COR-L47 (cell line): ENCODE data around the gene MSN.

ENCODE experiments used
- DNase-seq: peaks from one replicate; lab custom pipeline; 2025; lab: John Stamatoyannopoulos, UW

MSN gene

DNA sequence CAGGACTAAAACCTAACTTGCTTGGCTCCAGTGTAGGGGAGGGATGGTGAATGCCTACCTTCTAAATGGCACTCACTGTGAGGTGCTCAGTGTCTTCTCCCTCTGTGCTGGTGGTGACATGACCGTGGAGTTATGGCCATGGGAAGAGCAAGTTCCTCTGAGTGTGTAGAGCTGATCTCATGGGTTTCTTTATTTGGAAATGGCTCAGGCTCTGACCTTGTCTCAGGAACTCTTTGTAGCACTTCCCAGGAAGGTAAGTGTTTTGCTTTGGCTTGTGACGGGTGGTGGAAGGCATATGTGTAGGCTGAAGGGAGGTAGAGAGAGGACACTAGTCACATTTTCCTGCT is 6.4 kb downstream of the MSN start:
- DNase-seq, result no peak

- DNase-seq, result no peak
Observed at GRCh38 chrX:65674204-65674893, 6.9 kb downstream of the MSN start.

DNA sequence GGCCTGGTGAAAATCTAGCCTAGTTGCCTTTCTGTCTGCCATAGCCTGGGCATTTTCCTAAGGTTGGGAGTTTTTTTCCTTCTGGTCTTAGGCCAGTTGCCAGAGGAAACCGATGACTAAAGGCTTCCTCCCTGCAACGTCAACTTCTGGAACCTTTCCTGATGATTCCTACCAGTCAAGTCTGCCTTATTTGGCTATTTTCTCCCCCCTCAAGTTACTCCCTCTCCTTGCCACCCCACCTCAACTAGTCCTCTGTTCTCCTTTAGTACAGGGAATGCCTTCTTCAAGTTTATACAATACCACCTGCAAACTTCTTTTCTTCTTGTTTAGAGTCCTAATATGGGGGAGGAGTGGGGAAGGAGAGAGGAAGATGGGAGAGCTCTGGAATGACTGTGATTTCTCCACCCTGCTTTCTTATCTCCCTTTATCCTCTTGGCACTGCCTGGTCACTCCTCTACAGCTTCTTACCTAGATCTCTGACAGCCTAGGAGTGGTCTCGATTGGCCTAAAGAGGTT is 10.6 kb downstream of the MSN start:
- DNase-seq, result no peak

GRCh38 chrX:65679071-65679540 is 11.7 kb downstream of the MSN start:
- DNase-seq, result no peak

DNA sequence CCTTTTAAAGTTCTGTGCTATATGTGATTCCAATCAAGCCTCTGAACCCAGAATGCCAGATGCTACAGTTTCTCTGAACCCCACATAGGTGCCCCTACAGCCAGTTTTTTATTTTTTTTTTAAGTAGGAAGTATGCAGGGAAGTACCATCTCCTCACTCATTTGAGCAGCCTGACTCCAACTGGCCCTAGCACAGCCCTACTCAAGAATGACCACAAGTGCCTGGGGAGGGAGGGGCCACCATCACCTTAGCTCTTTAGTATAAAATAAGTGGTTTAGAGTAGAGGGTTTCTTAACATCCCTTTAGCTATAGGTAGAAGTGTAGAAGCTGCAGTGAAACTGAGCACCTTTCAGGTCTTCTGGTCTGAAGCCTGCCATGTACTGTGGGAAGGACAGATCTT is 14.4 kb downstream of the MSN start:
- no peak for DNase-seq

DNA sequence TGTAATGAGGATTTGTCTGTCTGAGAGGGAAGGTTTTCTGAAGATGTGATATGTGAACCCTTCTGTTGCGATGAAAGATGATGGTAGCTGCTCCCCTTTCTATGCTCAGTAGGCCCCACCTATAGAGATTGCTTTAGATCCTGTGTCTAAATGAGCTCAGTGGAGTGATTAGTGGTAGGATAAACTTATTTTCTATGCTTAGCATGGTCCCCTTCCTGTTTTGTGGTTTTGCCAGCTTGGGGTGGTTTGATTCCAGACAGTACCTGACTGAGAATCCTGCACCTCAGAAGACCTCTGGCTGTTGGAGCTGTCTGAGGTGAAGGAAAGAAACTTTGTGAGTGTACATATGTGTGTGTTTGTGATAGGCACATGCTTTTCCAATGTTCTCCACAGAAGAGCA is 17.7 kb downstream of the MSN start:
- no peak for DNase-seq

DNA sequence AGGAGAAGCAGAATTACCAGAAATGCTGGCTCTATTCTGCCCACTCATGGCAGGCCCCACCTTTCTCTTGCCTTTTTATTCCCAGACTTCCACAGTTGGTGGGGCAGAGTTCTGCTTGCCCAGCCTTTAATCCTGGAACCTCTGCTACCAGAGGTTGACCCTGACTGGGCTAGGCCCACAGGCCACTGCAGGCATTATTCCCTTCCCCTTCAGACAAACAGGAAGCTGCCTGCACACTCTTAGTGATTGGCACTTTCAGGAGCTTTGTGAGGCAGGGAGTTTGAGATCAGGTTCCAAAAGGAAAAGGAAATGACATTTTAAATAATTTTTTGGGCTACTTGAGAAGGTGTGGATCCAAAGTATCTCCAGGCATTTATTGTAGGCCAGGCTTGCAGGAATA is 18.8 kb downstream of the MSN start:
- DNase-seq, result no peak

- no peak for DNase-seq
Observed at GRCh38 chrX:65687367-65687766, 19.9 kb downstream of the MSN start.

GRCh38 chrX:65688403-65688871 is 21.0 kb downstream of the MSN start:
- DNase-seq, result no peak

- no peak for DNase-seq
Observed at GRCh38 chrX:65689377-65689776, 21.9 kb downstream of the MSN start.

DNA sequence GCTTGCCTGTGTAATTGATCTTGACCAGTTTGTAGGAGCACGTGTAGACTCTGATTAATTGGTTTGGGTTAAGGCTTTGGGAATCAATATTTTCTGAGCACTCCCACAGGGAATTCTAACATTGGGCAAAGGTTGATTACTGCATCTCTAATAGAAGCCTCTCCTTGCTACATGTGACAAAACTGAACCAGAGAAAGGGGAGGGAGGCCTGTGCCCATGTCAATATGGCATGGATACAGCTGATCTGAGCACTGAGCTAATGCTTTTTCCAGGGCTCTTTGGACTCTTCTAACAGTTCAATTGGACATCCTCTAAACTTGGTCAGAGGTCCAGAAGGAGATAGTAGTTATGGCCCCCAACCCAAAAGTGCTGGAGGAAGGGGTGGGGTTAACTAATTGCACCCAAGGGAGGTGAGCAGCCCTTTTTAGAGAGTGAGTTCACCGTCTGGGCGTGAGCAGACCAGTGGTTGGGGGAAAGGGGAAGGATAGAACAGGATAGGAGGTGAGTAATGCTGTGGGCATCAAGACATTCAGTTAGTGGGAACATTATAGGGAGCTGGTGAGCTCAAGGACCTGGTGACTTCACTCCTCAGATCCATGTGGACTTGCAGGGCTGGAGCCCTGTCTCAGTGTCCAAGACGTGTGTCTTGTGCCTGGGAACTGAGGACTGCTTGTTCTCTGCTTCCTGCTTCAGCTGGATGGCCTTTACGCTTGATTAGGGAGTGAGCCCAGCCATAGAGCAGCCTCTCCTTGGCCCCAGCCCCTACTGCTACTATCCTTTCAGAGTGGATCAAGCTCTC is 22.8 kb downstream of the MSN start:
- no peak for DNase-seq

DNA sequence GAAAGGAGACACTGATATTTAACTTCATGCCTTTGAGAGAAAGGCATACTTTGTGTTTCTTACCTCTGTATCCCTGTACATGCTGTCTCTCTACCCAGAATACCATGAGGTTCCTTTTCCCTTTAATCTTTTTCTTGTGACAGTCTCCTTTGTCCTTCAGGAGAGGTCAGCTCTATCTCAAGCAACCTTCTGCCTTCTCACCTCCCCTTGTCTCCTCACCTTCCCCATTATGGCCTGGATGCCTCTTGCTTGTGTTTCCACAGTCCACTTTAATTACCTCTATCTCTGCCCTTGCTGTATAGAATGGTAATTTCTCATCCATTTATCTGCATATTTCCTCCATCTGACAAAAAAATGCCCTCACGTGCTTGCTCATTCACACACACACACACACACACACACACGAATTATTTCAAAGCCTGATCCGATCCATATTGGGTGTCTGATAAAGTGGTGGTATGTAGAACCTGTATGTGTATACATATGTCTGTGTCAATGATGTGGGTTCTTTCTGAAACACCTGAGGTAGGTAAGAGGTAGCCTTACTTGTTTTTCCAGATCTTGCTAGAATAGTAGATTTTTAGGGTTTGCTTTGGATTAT is 28.5 kb downstream of the MSN start:
- no peak for DNase-seq

DNA sequence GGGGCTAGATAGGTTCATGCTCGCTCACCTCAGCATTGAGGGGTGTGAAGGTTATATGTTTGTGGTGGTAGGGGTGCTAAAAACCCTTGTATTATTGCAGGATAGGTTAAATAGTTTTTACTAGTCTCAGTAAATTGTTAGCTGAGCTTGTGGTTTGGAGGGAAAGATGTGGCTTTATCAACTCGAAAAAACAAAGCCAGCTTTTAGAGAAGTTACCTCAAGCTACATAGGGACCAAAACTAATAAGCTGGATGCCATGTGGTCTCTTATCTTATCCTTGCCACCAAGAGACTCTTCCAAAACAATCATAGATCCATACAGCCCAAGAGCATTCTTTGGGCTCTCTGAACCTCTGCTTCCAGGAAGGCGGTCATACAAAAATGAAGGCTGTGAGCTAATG is 29.2 kb downstream of the MSN start:
- no peak for DNase-seq

- DNase-seq, result no peak
Observed at GRCh38 chrX:65697211-65697641, 29.8 kb downstream of the MSN start.

DNA sequence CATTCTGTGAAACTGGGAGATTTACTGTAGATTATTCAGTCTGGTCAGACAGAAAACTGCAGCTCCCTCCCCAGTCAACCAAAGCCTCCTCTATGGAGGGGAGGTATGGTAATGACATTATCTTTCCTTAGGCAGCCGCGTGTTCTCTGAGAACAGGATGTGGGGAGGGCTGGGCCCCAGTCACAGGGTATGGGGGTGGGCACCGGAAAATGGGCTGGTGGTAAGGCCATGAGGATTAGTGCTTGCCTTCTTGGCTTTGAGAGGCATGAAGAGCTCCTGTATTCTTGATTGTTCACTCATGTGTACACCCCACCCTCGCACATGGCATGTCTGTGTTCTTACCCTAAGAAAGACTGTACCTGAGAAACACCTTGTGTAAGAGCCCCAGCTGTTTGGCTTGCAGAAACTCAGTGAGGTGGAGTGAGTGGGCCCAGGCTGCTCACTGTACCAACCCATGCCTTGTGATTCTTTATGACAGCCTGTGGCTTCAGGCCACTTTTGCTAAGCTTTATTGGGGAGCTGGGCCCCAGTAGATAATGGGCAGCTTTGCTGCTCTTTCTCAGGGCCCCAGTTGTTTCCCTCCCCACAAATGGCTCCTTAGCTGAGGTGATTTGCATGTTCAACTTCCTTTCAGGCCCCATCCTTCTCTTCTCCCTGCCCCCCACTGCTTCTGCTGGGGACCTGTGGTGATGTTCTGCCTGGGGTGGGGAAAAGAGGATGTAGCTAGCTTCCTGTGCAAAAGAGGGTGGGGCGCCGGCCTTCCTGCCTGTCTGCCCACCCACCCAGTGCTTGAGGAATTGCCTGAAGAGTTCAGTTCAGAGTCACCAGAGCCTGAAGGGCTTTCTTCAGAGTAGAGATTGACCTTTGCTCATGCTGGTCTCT is 30.7 kb downstream of the MSN start:
- DNase-seq, result no peak

DNA sequence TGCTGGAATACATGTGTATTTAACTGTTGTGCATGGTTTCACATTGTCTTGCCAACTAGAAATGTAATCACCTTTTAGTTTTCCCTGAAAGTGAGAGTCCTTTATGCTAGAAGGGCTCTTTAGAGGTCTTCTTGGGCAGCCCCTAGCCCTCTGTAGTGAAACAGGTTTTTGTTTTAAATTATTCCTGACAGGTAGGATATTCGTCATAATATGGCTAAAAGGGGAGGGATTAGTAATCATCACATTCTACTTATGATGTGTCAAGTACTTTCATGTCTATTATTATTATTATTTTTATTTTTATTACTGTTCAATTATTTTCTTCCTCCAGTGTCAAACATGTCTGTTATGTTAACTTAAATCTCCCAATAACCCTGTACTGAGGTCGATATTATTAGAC is 35.5 kb downstream of the MSN start:
- no peak for DNase-seq

GRCh38 chrX:65705439-65705838 is 38.0 kb downstream of the MSN start:
- no peak for DNase-seq

- DNase-seq, result no peak
Observed at GRCh38 chrX:65706041-65706828, 38.8 kb downstream of the MSN start.

DNA sequence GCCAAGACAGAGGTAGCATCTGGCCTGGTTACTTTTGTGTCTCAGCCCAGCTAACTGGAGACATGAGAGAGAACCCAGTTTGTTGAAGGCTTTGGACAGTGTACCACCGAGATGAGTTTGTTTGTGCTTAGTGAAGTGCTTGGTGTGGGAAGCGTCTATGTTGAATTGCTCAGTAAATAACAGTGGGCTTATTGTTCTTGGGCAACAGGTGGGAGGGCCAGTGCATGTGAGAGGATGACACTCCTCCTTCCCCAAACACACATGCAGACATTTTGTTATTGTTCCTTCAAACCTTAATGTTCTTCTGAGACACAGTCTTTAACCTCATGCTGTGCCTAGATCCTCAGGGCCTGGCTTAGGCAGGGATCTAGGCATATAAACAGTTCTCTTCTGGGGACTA is 39.7 kb downstream of the MSN start:
- DNase-seq, result no peak

DNA sequence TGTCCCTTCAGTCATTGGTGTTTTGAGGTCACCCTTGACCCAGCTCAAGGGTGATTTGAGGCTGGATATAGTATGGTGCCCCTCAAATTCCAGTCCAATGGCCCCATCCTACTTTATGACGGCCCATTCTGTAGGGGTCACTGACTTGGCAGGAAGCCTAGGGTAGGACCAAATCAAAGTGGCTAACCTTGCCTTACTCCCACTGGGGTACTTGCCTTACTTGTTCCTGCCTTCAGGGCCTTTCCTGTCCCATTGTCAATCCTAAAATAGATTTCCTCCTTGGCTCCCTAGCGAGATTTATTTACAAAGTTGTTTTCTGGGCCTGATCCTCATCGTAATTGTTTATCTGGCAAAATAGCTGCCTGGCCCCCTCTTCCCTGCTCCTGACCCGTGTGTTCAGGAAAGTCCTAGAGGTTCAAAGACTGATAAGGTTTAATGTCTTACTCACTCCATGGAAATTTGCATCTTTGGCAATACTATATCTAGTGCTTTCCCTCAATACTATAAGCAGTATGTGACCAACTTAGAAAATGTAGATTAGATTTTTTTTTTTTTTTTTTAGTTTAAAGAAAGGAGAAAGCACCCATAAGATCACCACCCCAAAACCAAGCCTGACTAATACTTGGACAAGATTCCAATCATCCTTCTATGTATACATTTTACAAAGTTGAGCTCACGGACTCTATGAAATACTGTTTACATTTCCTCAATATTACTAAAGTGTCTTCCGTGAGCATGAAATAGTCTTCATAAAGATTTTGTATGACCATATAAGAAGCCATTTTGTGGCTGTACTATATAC is 44.8 kb downstream of the MSN start:
- DNase-seq, result no peak
